Measurements from ENCODE around the gene TMEM165.
A peak's percentile ranks its signal among the peaks of the same experiment; 100 is the strongest.

TMEM165 gene

DNA sequence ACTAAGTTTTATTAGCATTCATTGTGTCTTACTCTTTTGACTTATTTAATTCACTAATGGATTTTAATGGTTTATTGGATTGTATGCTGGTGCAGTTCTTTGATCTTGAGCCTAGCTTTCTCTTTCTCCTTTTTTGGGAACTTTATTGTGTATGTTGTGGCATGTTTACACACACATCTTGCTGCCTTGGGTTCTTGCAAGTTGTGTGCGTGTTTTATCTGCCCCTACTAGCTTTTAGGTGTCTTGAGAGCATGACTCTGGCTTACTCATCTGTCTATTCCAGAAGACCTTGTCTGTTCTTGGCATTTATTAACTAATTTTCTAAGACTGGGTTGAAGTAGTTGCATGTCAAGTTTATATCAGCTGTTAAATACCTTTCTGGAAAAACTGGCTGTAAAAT, 2.7 kb downstream of the TMEM165 start:
- peaks cover 26% of the 10 kb centered on the region for H3K4me1 ChIP-seq (ENCODE audit: insufficient read depth, low read length)
- H3K9me3 ChIP-seq (ENCODE audit: low read length) = no peaks in the 10 kb centered on the region
- no peak overlapping the region for H2AFZ ChIP-seq (ENCODE audit: low read depth, low read length)
- peak overlapping the region; percentile 96 for H3K4me3 ChIP-seq (ENCODE audit: low read length)
- H3K27me3 ChIP-seq (ENCODE audit: insufficient read depth, low read length) = no peaks in the 10 kb centered on the region
- peaks cover 16% of the 10 kb centered on the region for H3K36me3 ChIP-seq (ENCODE audit: insufficient read depth, low read length)

DNA sequence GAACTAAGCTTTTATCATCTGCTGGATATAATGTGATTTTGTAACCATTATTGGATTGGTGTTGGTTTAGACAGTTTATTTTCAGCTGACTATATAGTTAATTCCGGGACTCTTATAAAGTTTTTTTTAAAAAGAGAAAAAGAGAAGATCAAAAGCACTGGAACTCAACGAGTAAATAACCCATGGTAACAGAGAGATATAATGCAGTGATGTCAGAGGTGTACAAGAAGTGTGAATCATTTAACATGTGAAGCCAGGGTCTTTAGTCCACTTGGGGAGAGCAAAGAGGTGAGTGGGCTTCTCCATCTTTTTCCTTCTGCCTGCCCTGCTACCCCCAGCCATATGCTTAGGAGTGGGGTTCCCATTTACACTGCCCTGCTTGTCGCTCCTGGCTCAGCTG, 3.2 kb downstream of the TMEM165 start:
- Histone ChIP-seq H3K4me1 (ENCODE audit: insufficient read depth, low read length) (peaks cover 26% of the 10 kb centered on the region), H3K36me3 (ENCODE audit: insufficient read depth, low read length) (peaks cover 21% of the 10 kb centered on the region), H3K4me3 (ENCODE audit: low read length) (peak overlapping the region; percentile 96), H3K27me3 (ENCODE audit: insufficient read depth, low read length) (no peaks in the 10 kb centered on the region), H2AFZ (ENCODE audit: low read depth, low read length) (no peak overlapping the region), H3K9me3 (ENCODE audit: low read length) (peaks cover 2% of the 10 kb centered on the region)

DNA sequence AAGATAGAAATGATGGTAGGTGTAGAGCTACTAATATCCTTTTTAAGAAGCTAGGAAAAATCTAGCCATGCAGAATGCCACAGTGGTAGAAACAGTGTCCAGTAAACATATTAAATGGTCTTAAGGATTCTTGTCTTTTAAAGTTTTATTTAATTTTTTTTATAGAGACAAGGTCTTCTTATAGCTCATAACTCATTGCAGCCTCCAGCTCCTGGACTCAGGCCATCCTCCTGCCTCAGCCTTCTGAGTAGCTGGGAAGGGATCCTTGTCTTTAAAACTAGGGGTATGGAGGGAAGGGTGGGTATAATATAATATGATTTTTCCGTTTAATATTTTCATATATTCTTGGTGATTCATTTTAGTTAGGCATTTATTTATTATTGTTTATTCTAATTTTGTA, 3.8 kb downstream of the TMEM165 start:
- Histone ChIP-seq H3K4me1 (ENCODE audit: insufficient read depth, low read length) (peaks cover 26% of the 10 kb centered on the region), H3K27me3 (ENCODE audit: insufficient read depth, low read length) (no peaks in the 10 kb centered on the region), H3K9me3 (ENCODE audit: low read length) (peaks cover 2% of the 10 kb centered on the region), H3K4me3 (ENCODE audit: low read length) (no peak overlapping the region), H3K36me3 (ENCODE audit: insufficient read depth, low read length) (peaks cover 25% of the 10 kb centered on the region), H2AFZ (ENCODE audit: low read depth, low read length) (no peak overlapping the region)

DNA sequence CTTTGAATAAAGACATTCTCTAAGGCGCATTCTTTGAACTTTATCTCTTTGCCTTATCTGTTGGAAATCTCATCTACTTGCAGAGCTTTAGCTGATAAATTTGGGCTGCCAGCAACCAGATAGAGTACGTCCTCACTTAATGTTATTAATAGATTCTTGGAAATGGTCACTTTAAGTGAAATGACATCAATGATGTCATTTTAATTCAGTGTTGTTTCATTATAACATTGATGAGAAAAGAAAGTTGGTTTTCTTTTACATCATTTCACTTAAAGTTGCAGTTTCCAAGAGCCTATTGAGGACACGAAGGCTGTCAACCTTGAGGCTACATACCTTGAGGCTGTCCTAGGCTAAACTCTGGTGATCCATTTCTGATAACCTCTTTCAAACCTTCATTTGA, 9.3 kb downstream of the TMEM165 start:
- no peaks in the 10 kb centered on the region for H3K27me3 ChIP-seq (ENCODE audit: insufficient read depth, low read length)
- H3K4me1 ChIP-seq (ENCODE audit: insufficient read depth, low read length) = no peaks in the 10 kb centered on the region
- H2AFZ ChIP-seq (ENCODE audit: low read depth, low read length) = no peak overlapping the region
- peaks cover 4% of the 10 kb centered on the region for H3K9me3 ChIP-seq (ENCODE audit: low read length)
- peaks cover 59% of the 10 kb centered on the region for H3K36me3 ChIP-seq (ENCODE audit: insufficient read depth, low read length)
- no peak overlapping the region for H3K4me3 ChIP-seq (ENCODE audit: low read length)

DNA sequence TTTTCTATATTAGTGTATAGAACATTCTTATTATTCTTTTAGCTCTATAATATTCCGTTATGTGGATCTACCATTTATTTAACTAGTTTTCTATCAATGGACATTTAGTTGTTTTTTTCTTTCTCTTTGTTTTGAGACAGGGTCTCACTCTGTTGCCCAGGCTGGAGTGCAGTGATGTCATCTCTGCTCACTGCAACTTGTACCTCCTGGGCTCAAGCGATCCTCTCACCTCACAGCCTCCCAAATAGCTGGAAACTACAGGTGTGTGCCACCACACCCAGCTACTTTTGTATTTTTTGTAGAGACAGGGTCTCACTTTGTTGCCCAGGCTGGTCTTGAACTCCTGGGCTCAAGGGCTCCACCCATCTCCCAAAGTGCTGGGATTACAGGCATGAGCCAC, 10.8 kb downstream of the TMEM165 start:
- H2AFZ ChIP-seq (ENCODE audit: low read depth, low read length) = no peak overlapping the region
- H3K9me3 ChIP-seq (ENCODE audit: low read length) = peaks cover 4% of the 10 kb centered on the region
- H3K36me3 ChIP-seq (ENCODE audit: insufficient read depth, low read length) = peaks cover 51% of the 10 kb centered on the region
- no peaks in the 10 kb centered on the region for H3K27me3 ChIP-seq (ENCODE audit: insufficient read depth, low read length)
- no peak overlapping the region for H3K4me3 ChIP-seq (ENCODE audit: low read length)
- no peaks in the 10 kb centered on the region for H3K4me1 ChIP-seq (ENCODE audit: insufficient read depth, low read length)

DNA sequence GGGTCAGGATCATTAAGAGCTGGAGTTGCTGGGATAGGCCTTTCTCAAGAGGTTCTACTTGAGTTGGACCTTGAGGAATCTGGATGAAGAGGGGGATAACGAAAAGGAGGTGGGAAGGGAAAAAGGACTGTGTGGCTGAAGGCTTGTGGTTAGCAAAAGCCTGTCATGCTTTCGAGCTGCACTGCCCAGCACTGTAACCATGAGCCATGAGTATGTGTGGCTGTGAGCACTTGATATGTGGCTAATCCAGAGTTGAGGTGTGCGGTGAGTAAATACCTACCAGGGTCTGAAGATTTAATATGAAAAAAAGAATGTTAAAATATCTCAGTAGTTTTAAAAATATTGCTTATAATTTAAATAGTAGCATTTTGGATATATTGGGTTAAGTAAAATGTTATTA, 11.4 kb downstream of the TMEM165 start:
- H3K9me3 ChIP-seq (ENCODE audit: low read length) = peaks cover 4% of the 10 kb centered on the region
- H3K36me3 ChIP-seq (ENCODE audit: insufficient read depth, low read length) = peaks cover 53% of the 10 kb centered on the region
- H3K4me3 ChIP-seq (ENCODE audit: low read length) = no peak overlapping the region

DNA sequence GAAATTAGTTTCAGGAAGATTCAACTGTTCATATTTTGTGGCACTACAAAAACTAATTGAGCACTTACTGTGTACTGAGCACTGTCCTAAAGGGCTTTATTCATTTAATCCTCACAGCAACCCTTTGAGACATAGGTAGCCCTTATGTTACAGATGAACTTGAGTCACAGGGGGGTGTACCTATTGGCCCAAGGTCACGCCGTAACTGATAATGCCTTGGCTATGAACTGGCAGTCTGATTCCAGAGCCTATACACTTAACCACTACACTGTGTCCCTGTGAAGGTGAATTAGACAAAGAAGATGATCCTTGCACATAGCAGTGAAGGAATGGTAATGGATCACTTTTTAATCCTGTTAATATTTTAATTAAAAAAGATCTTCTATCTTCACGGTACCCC, 12.0 kb downstream of the TMEM165 start:
- no peaks in the 10 kb centered on the region for H3K4me1 ChIP-seq (ENCODE audit: insufficient read depth, low read length)
- H2AFZ ChIP-seq (ENCODE audit: low read depth, low read length) = no peak overlapping the region
- no peaks in the 10 kb centered on the region for H3K27me3 ChIP-seq (ENCODE audit: insufficient read depth, low read length)
- H3K9me3 ChIP-seq (ENCODE audit: low read length) = peaks cover 4% of the 10 kb centered on the region
- peaks cover 53% of the 10 kb centered on the region for H3K36me3 ChIP-seq (ENCODE audit: insufficient read depth, low read length)
- H3K4me3 ChIP-seq (ENCODE audit: low read length) = no peak overlapping the region

More for the DNA sequence above, 11.4 kb downstream of the TMEM165 start:
- Histone ChIP-seq H3K4me1 (ENCODE audit: insufficient read depth, low read length) (no peaks in the 10 kb centered on the region), H3K27me3 (ENCODE audit: insufficient read depth, low read length) (no peaks in the 10 kb centered on the region), H2AFZ (ENCODE audit: low read depth, low read length) (no peak overlapping the region)

DNA sequence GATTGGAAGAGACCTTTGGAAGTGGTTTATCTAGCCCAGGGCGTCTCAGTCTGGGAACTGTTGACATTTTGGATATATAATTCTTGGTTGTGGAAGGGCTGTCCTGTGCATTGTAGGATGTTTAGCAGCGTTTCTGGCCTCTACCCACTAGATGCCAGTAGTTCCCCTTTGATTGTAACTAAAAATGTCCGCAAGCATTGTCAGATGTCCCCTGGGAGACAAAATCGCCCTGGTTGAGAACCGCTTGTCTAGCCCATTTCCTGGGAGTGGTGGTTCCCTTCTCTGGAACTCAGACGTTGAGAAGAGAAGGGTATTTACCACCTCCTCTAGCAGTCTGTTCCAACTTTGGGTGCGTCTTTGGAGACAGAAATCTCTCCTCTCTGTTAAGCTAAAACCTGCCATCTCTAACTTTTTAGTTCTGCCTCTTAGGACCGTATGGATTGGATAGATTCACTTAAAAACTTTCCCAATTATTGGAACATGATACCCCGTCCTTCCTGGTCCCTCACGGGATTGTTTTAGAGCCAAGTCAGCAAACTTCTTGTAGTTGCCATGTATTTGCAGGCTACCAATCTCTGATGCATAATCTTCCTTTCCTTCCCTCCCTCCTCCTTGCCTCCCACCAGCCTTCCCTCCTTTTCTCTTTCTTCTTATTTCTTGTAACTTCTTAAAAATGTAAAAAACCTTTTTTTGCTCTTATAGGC, 13.9 kb downstream of the TMEM165 start:
- Histone ChIP-seq H3K4me3 (ENCODE audit: low read length) (no peak overlapping the region), H3K27me3 (ENCODE audit: insufficient read depth, low read length) (no peaks in the 10 kb centered on the region), H2AFZ (ENCODE audit: low read depth, low read length) (no peak overlapping the region), H3K4me1 (ENCODE audit: insufficient read depth, low read length) (no peaks in the 10 kb centered on the region), H3K9me3 (ENCODE audit: low read length) (peaks cover 2% of the 10 kb centered on the region), H3K36me3 (ENCODE audit: insufficient read depth, low read length) (peaks cover 44% of the 10 kb centered on the region)

DNA sequence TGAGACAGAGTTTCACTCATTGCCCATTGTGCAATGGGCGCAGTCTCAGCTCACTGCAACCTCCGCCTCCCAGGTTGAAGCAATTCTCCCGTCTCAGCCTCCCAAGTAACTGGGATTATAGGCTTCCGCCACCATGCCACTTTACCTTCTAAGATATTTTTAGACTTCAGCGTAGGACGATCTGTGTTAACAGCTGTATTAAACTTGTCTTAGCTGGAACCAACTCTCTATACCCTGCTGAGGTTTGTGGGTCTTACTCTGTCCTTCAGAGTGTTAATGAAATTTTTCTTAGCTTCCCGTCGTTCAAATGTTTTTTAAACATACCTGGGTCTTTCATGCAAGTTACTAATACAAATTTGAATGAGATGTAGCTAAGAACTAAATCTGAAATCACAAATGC, 14.7 kb downstream of the TMEM165 start:
- no peak overlapping the region for H2AFZ ChIP-seq (ENCODE audit: low read depth, low read length)
- no peak overlapping the region for H3K4me3 ChIP-seq (ENCODE audit: low read length)
- H3K9me3 ChIP-seq (ENCODE audit: low read length) = peaks cover 2% of the 10 kb centered on the region
- H3K4me1 ChIP-seq (ENCODE audit: insufficient read depth, low read length) = no peaks in the 10 kb centered on the region
- H3K36me3 ChIP-seq (ENCODE audit: insufficient read depth, low read length) = peaks cover 41% of the 10 kb centered on the region
- no peaks in the 10 kb centered on the region for H3K27me3 ChIP-seq (ENCODE audit: insufficient read depth, low read length)

DNA sequence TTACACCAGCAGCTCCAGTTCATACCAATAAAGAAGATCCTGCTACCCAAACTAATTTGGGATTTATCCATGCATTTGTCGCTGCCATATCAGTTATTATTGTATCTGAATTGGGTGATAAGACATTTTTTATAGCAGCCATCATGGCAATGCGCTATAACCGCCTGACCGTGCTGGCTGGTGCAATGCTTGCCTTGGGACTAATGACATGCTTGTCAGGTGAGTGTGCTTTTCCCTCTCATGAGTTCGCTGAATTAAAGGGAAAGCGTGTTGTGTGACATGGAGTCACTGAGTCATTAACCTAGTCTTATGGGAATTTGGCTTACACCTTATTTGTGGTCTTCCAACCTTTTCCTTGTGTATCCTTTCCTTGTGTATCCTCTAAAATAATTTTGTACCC, 15.9 kb downstream of the TMEM165 start:
- Histone ChIP-seq H3K4me1 (ENCODE audit: insufficient read depth, low read length) (no peaks in the 10 kb centered on the region), H3K36me3 (ENCODE audit: insufficient read depth, low read length) (peaks cover 38% of the 10 kb centered on the region), H2AFZ (ENCODE audit: low read depth, low read length) (no peak overlapping the region), H3K27me3 (ENCODE audit: insufficient read depth, low read length) (no peaks in the 10 kb centered on the region), H3K9me3 (ENCODE audit: low read length) (peaks cover 2% of the 10 kb centered on the region), H3K4me3 (ENCODE audit: low read length) (no peak overlapping the region)

DNA sequence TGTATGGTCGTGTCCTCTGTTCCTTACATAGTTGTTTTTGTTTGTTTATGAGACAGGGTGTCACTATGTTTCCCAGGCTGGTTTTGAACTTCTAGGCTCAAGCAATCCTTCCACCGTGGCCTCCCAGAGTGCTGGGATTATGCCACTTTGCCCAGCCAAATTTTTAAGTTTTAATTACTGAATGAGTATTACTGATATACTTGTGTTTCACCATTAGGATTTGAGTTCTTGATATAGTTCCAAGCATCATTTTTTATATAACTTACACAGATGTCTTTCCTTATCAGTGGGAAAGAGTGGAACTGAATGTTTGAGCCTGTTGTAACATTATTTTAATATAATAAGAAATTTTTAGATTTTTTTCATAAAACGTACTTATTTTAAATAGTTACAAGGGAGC, 20.4 kb downstream of the TMEM165 start:
- no peaks in the 10 kb centered on the region for H3K4me1 ChIP-seq (ENCODE audit: insufficient read depth, low read length)
- no peaks in the 10 kb centered on the region for H3K9me3 ChIP-seq (ENCODE audit: low read length)
- no peak overlapping the region for H2AFZ ChIP-seq (ENCODE audit: low read depth, low read length)
- H3K27me3 ChIP-seq (ENCODE audit: insufficient read depth, low read length) = no peaks in the 10 kb centered on the region
- H3K4me3 ChIP-seq (ENCODE audit: low read length) = no peak overlapping the region
- H3K36me3 ChIP-seq (ENCODE audit: insufficient read depth, low read length) = peaks cover 59% of the 10 kb centered on the region

DNA sequence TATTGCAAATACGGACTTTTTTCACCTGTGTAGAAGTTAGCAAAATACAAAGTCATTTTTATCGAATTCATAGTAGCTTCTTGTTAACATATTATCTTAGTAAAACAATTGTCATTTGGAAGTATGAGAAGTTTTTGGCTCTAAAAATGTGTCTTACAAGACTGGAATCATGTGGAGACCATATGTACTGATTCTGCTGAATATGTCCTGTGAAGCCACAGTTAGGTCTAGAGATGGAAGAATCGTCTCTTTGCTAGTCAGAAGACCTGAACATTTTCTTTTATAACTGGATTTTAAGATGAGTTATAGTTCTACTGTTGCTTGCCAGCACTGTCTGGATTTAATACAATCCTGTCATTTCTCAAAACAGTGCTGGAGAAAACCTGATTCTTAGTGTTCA, 29.0 kb downstream of the TMEM165 start:
- no peaks in the 10 kb centered on the region for H3K9me3 ChIP-seq (ENCODE audit: low read length)
- peaks cover 91% of the 10 kb centered on the region for H3K36me3 ChIP-seq (ENCODE audit: insufficient read depth, low read length)
- no peaks in the 10 kb centered on the region for H3K27me3 ChIP-seq (ENCODE audit: insufficient read depth, low read length)
- no peak overlapping the region for H3K4me3 ChIP-seq (ENCODE audit: low read length)
- no peaks in the 10 kb centered on the region for H3K4me1 ChIP-seq (ENCODE audit: insufficient read depth, low read length)
- no peak overlapping the region for H2AFZ ChIP-seq (ENCODE audit: low read depth, low read length)

DNA sequence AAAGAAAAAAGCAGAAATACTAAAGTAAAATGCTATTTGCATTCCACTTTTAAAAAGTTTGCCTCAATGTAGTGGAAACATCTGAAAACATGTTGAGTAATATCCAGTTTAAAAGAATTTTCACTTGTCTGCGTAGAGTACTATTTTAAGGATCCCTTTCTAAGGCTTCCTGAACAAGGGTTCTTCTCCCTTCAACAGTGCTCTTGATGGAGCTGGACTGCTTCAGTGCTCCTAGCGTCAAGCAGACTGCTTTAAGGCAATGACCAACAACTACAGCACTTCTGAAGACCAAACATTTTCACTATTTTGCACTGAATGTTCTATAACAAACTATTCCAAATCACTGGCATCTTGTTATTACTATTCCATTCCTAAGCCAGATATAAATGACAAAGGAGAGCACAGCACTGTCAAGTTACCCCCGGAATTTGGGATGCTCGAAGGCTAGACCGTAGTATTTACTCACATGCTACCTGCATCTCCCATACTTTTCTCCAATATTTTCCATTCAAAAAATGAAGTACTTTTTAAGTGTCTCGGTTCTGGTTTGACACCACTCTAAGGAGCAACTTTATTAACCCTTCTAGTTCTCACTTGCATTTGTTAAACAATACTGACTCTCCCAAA, 36.1 kb downstream of the TMEM165 start:
- Histone ChIP-seq H3K36me3 (ENCODE audit: insufficient read depth, low read length) (peaks cover 88% of the 10 kb centered on the region), H3K27me3 (ENCODE audit: insufficient read depth, low read length) (no peaks in the 10 kb centered on the region), H3K4me3 (ENCODE audit: low read length) (no peak overlapping the region), H2AFZ (ENCODE audit: low read depth, low read length) (no peak overlapping the region), H3K9me3 (ENCODE audit: low read length) (no peaks in the 10 kb centered on the region), H3K4me1 (ENCODE audit: insufficient read depth, low read length) (no peaks in the 10 kb centered on the region)
